ENCODE data around the gene NMRAL1. TPM values are rescaled to one million over a fixed set of nuclear protein-coding genes. Genes with fewer than 3 reads are reported as not detected.
A peak's percentile ranks its signal among the peaks of the same experiment; 100 is the strongest.

NMRAL1 gene
- polyA plus RNA-seq, 3 donors, result 39.2 to 57.0 (median 49.4) TPM

GRCh38 chr16:4455951-4456350, 18.5 kb downstream of the NMRAL1 start:
- intact Hi-C loops (cut with micrococcal nuclease), result no loop called here
- Histone ChIP-seq H4K20me1 (ENCODE audit: insufficient read depth, low read length) (no peaks in the 10 kb centered on the region), H3K4me1 (ENCODE audit: control insufficient read depth in 1 of 2, insufficient read depth in 2 of 2, low read length in 2 of 2) (peaks cover 19 to 21% of the 10 kb centered on the region in 2 donors), H3K27ac (ENCODE audit: low read depth in 1 of 2, low read length in 2 of 2) (no peak overlapping the region), H3K9ac (ENCODE audit: insufficient read depth, low read length, poor library complexity, severe bottlenecking) (no peak overlapping the region), H3K4me2 (replicated peaks; ENCODE audit: extremely low read depth, low read length, poor library complexity, severe bottlenecking) (no peak overlapping the region), H3K4me3 (replicated peaks in 1 of 3; ENCODE audit: low read depth in 2 of 3, low read length in 3 of 3) (no peak overlapping the region), H3K27me3 (ENCODE audit: control insufficient read depth in 2 of 2, insufficient read depth in 2 of 2, low read length in 2 of 2) (no peaks in the 10 kb centered on the region), H3K79me2 (ENCODE audit: insufficient read depth, low read length) (no peaks in the 10 kb centered on the region), H2AFZ (ENCODE audit: insufficient read depth, low read depth, low read length, poor library complexity, severe bottlenecking) (no peak overlapping the region), H3K9me3 (replicated peaks in 1 of 2; ENCODE audit: control insufficient read depth in 1 of 2, insufficient read depth in 1 of 2, low read length in 2 of 2) (no peaks in the 10 kb centered on the region), H3K36me3 (replicated peaks in 1 of 2; ENCODE audit: control insufficient read depth in 1 of 2, insufficient read depth in 2 of 2, low read length in 2 of 2) (peaks cover 57 to 65% of the 10 kb centered on the region in 2 donors)
- peaks cover 19% of the 10 kb centered on the region for H3K4me1 Mint-ChIP-seq
- TF ChIP-seq, protein P1, sequence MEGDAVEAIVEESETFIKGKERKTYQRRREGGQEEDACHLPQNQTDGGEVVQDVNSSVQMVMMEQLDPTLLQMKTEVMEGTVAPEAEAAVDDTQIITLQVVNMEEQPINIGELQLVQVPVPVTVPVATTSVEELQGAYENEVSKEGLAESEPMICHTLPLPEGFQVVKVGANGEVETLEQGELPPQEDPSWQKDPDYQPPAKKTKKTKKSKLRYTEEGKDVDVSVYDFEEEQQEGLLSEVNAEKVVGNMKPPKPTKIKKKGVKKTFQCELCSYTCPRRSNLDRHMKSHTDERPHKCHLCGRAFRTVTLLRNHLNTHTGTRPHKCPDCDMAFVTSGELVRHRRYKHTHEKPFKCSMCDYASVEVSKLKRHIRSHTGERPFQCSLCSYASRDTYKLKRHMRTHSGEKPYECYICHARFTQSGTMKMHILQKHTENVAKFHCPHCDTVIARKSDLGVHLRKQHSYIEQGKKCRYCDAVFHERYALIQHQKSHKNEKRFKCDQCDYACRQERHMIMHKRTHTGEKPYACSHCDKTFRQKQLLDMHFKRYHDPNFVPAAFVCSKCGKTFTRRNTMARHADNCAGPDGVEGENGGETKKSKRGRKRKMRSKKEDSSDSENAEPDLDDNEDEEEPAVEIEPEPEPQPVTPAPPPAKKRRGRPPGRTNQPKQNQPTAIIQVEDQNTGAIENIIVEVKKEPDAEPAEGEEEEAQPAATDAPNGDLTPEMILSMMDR (IDR thresholded peaks at IDR 0.05), result no peak
- H3K9me3 Mint-ChIP-seq, result peaks cover 0 to 2% (median 0%) of the 10 kb centered on the region in 7 donors
- H3K36me3 Mint-ChIP-seq, result peaks cover 48 to 63% of the 10 kb centered on the region in 2 donors
- H3K27me3 Mint-ChIP-seq (ENCODE audit: low read depth in 3 of 3), result peaks cover 0 to 1% (median 0%) of the 10 kb centered on the region in 3 donors
- no peak for DNase-seq
- no peak overlapping the region for H3K4me3 Mint-ChIP-seq
- no peak overlapping the region for H3K27ac Mint-ChIP-seq
- WGBS (ENCODE audit: insufficient coverage), result 79% methylated on average over 7 of the region's 10 CpGs

GRCh38 chr16:4455081-4455480, 19.3 kb downstream of the NMRAL1 start:
- Histone ChIP-seq H3K27ac (ENCODE audit: low read depth in 1 of 2, low read length in 2 of 2) (no peak overlapping the region), H2AFZ (ENCODE audit: insufficient read depth, low read depth, low read length, poor library complexity, severe bottlenecking) (no peak overlapping the region), H3K36me3 (replicated peaks in 1 of 2; ENCODE audit: control insufficient read depth in 1 of 2, insufficient read depth in 2 of 2, low read length in 2 of 2) (peaks cover 65 to 72% of the 10 kb centered on the region in 2 donors), H3K4me2 (replicated peaks; ENCODE audit: extremely low read depth, low read length, poor library complexity, severe bottlenecking) (no peak overlapping the region), H3K9me3 (replicated peaks in 1 of 2; ENCODE audit: control insufficient read depth in 1 of 2, insufficient read depth in 1 of 2, low read length in 2 of 2) (no peaks in the 10 kb centered on the region), H3K27me3 (ENCODE audit: control insufficient read depth in 2 of 2, insufficient read depth in 2 of 2, low read length in 2 of 2) (no peaks in the 10 kb centered on the region), H3K9ac (ENCODE audit: insufficient read depth, low read length, poor library complexity, severe bottlenecking) (no peak overlapping the region), H3K4me3 (replicated peaks in 1 of 3; ENCODE audit: low read depth in 2 of 3, low read length in 3 of 3) (no peak overlapping the region), H3K4me1 (ENCODE audit: control insufficient read depth in 1 of 2, insufficient read depth in 2 of 2, low read length in 2 of 2) (peaks cover 18 to 19% of the 10 kb centered on the region in 2 donors), H4K20me1 (ENCODE audit: insufficient read depth, low read length) (no peaks in the 10 kb centered on the region), H3K79me2 (ENCODE audit: insufficient read depth, low read length) (no peaks in the 10 kb centered on the region)
- 99% methylated on average over 12 of the region's 14 CpGs for WGBS (ENCODE audit: insufficient coverage)
- H3K9me3 Mint-ChIP-seq, result no peaks in the 10 kb centered on the region
- H3K27me3 Mint-ChIP-seq (ENCODE audit: low read depth in 3 of 3), result no peaks in the 10 kb centered on the region
- H3K4me1 Mint-ChIP-seq, result peaks cover 17% of the 10 kb centered on the region
- TF ChIP-seq, protein P1 (IDR thresholded peaks at IDR 0.05), result no peak
- DNase-seq, result no peak
- peaks cover 54 to 69% of the 10 kb centered on the region in 2 donors for H3K36me3 Mint-ChIP-seq
- no peak overlapping the region for H3K4me3 Mint-ChIP-seq
- peak overlapping the region in 3 of 7 donors; percentile 31 to 62 (median 57) for H3K27ac Mint-ChIP-seq
- intact Hi-C loops (cut with micrococcal nuclease), result no loop called here

All from CD14-positive monocyte (primary cell).